HUES64 (cell line): ENCODE results near the gene ADARB2.

Experiments used
- H3K27ac ChIP-seq: 2 replicates; pipeline ENCODE4 v1.7.0; 2013; ENCODE audit warnings: low read depth, low read length, inconsistent platforms
- H3K27me3 ChIP-seq: 2 replicates; pipeline ENCODE4 v1.6.1; 2013; ENCODE audit warnings: mild to moderate bottlenecking, low read length; ENCODE audit not compliant: insufficient read depth
- H3K36me3 ChIP-seq: 2 replicates; pipeline ENCODE4 v1.6.1; 2013; ENCODE audit warnings: mild to moderate bottlenecking, low read length; ENCODE audit not compliant: insufficient read depth
- H3K4me1 ChIP-seq: 2 replicates; pipeline ENCODE4 v1.6.1; 2013; ENCODE audit warnings: mild to moderate bottlenecking, low read length, moderate library complexity; ENCODE audit not compliant: insufficient read depth
- H3K4me3 ChIP-seq: 2 replicates; pipeline ENCODE4 v1.5.1; 2013; ENCODE audit warnings: mild to moderate bottlenecking, low read length, moderate library complexity
- H3K9ac ChIP-seq: 2 replicates; pipeline ENCODE4 v1.6.1; 2013; ENCODE audit warnings: mild to moderate bottlenecking, low read depth, low read length
- H3K9me3 ChIP-seq: 2 replicates; pipeline ENCODE4 v1.6.1; 2013; ENCODE audit warnings: low read depth, low read length; ENCODE audit not compliant: insufficient read depth
- WGBS: fragments of 150-250, 120-280 bp; methylation state at CpG from one replicate; pipeline ENCODE4 v1.1.7; 2013; ENCODE audit warnings: missing lambda C conversion rate; 5-methylcytosine and 5-hydroxymethylcytosine counted together

The ADARB2 gene

GRCh38 chr10:1687190-1687589 is 50.1 kb downstream of the ADARB2 start:
- Histone ChIP-seq H3K9ac (no peak overlapping the region), H3K27me3 (no peaks in the 10 kb centered on the region), H3K9me3 (peaks cover 9% of the 10 kb centered on the region; the same call in 1 of the 2 replicates), H3K36me3 (no peaks in the 10 kb centered on the region), H3K4me1 (no peaks in the 10 kb centered on the region), H3K4me3 (no peak overlapping the region), H3K27ac (no peak overlapping the region)
- WGBS: 91% methylated on average over 5 of the region's 5 CpGs

- H3K4me1 ChIP-seq: no peaks in the 10 kb centered on the region
- 93% methylated on average over 8 of the region's 9 CpGs for WGBS
- peaks cover 9% of the 10 kb centered on the region; the same call in 1 of the 2 replicates for H3K9me3 ChIP-seq
- H3K9ac ChIP-seq: no peak overlapping the region
- H3K4me3 ChIP-seq: no peak overlapping the region
- H3K36me3 ChIP-seq: no peaks in the 10 kb centered on the region
- no peaks in the 10 kb centered on the region for H3K27me3 ChIP-seq
- H3K27ac ChIP-seq: no peak overlapping the region
Measured at GRCh38 chr10:1686491-1686749, 50.9 kb downstream of the ADARB2 start.

GRCh38 chr10:1685699-1686490 is 51.4 kb downstream of the ADARB2 start:
- Histone ChIP-seq H3K27me3 (no peaks in the 10 kb centered on the region), H3K36me3 (no peaks in the 10 kb centered on the region), H3K4me3 (no peak overlapping the region), H3K9me3 (peaks cover 9% of the 10 kb centered on the region; the same call in 1 of the 2 replicates), H3K4me1 (no peaks in the 10 kb centered on the region), H3K9ac (no peak overlapping the region), H3K27ac (no peak overlapping the region)
- 85% methylated on average over 15 of the region's 15 CpGs for WGBS

GRCh38 chr10:1684991-1685390 is 52.3 kb downstream of the ADARB2 start:
- no peak overlapping the region for H3K27ac ChIP-seq
- WGBS: 93% methylated on average over 9 of the region's 9 CpGs
- H3K9me3 ChIP-seq: peaks cover 9% of the 10 kb centered on the region; the same call in 1 of the 2 replicates
- H3K4me3 ChIP-seq: no peak overlapping the region
- no peak overlapping the region for H3K9ac ChIP-seq
- no peaks in the 10 kb centered on the region for H3K27me3 ChIP-seq
- H3K4me1 ChIP-seq: no peaks in the 10 kb centered on the region
- no peaks in the 10 kb centered on the region for H3K36me3 ChIP-seq

GRCh38 chr10:1683649-1684048 is 53.7 kb downstream of the ADARB2 start:
- WGBS: 97% methylated on average over 12 of the region's 12 CpGs
- H3K9me3 ChIP-seq: no peaks in the 10 kb centered on the region
- H3K27me3 ChIP-seq: no peaks in the 10 kb centered on the region
- H3K27ac ChIP-seq: no peak overlapping the region
- H3K9ac ChIP-seq: no peak overlapping the region
- no peaks in the 10 kb centered on the region for H3K4me1 ChIP-seq
- no peaks in the 10 kb centered on the region for H3K36me3 ChIP-seq
- no peak overlapping the region for H3K4me3 ChIP-seq

- WGBS: 71% methylated on average over 12 of the region's 13 CpGs
- Histone ChIP-seq H3K4me3 (no peak overlapping the region), H3K27me3 (no peaks in the 10 kb centered on the region), H3K4me1 (no peaks in the 10 kb centered on the region), H3K36me3 (no peaks in the 10 kb centered on the region), H3K9me3 (no peaks in the 10 kb centered on the region), H3K9ac (no peak overlapping the region), H3K27ac (no peak overlapping the region)
Measured at GRCh38 chr10:1679821-1680650, 57.3 kb downstream of the ADARB2 start.

- WGBS: 95% methylated on average over 15 of the region's 15 CpGs
- Histone ChIP-seq H3K9ac (no peak overlapping the region), H3K36me3 (no peaks in the 10 kb centered on the region), H3K4me3 (no peak overlapping the region), H3K9me3 (no peaks in the 10 kb centered on the region), H3K27me3 (no peaks in the 10 kb centered on the region), H3K4me1 (no peaks in the 10 kb centered on the region), H3K27ac (no peak overlapping the region)
Measured at GRCh38 chr10:1678084-1678483, 59.2 kb downstream of the ADARB2 start.

- no peak overlapping the region for H3K27ac ChIP-seq
- WGBS: 80% methylated on average over 6 of the region's 6 CpGs
- no peaks in the 10 kb centered on the region for H3K9me3 ChIP-seq
- no peak overlapping the region for H3K4me3 ChIP-seq
- no peaks in the 10 kb centered on the region; the same call in 1 of the 2 replicates for H3K27me3 ChIP-seq
- no peaks in the 10 kb centered on the region for H3K4me1 ChIP-seq
- no peak overlapping the region for H3K9ac ChIP-seq
- no peaks in the 10 kb centered on the region for H3K36me3 ChIP-seq
Measured at GRCh38 chr10:1677307-1677939, 59.9 kb downstream of the ADARB2 start.

GRCh38 chr10:1674501-1674900 is 62.8 kb downstream of the ADARB2 start:
- WGBS: 95% methylated on average over 8 of the region's 11 CpGs
- Histone ChIP-seq H3K4me3 (no peak overlapping the region), H3K4me1 (no peaks in the 10 kb centered on the region), H3K9me3 (no peaks in the 10 kb centered on the region), H3K9ac (no peak overlapping the region), H3K27ac (no peak overlapping the region), H3K27me3 (no peaks in the 10 kb centered on the region; the same call in 1 of the 2 replicates), H3K36me3 (no peaks in the 10 kb centered on the region)

- no peaks in the 10 kb centered on the region for H3K9me3 ChIP-seq
- H3K4me1 ChIP-seq: no peaks in the 10 kb centered on the region
- no peak overlapping the region for H3K9ac ChIP-seq
- WGBS: 95% methylated on average over 21 of the region's 21 CpGs
- H3K27ac ChIP-seq: no peak overlapping the region
- no peaks in the 10 kb centered on the region; the same call in 1 of the 2 replicates for H3K27me3 ChIP-seq
- no peaks in the 10 kb centered on the region for H3K36me3 ChIP-seq
- no peak overlapping the region for H3K4me3 ChIP-seq
Measured at GRCh38 chr10:1673568-1674345, 63.6 kb downstream of the ADARB2 start.
